GM23338 (cell line): ENCODE measurements around the gene OTUD7B. TPM values are rescaled to one million over a fixed set of nuclear protein-coding genes. Genes with fewer than 3 reads are reported as not detected.

Source experiments
- ATAC-seq: fragments of 200-7000 bp; cut with Tn5 transposase; 3 replicates; pipeline ENCODE4 v1.9.1; 2020
- DNase-seq: peaks from one replicate; pipeline ENCODE4 v3.0.0-alpha.2; 2015; ENCODE audit warnings: low spot score
- H2AFZ ChIP-seq: fragments of 200-600 bp; sonication (generic); 2 replicates; pipeline ENCODE4 v1.8.0; 2016; ENCODE audit warnings: antibody characterized with exemption, mild to moderate bottlenecking, moderate library complexity
- H3F3A ChIP-seq: fragments of 200-600 bp; sonication (generic); replicated peaks from 2 replicates; pipeline ENCODE4 v1.8.0; 2017; ENCODE audit warnings: antibody characterized with exemption, mixed run types, low read depth
- H3K27ac ChIP-seq: fragments of 200-600 bp; sonication (generic); 2 replicates; pipeline ENCODE4 v1.6.1; 2016; ENCODE audit warnings: low read depth
- H3K27me3 ChIP-seq: fragments of 200-600 bp; sonication (generic); 2 replicates; pipeline ENCODE4 v1.8.0; 2016; ENCODE audit warnings: mild to moderate bottlenecking, mixed run types, moderate library complexity; ENCODE audit not compliant: insufficient read depth
- H3K36me3 ChIP-seq: fragments of 200-600 bp; sonication (generic); 2 replicates; pipeline ENCODE4 v1.8.0; 2016; ENCODE audit warnings: mild to moderate bottlenecking; ENCODE audit not compliant: insufficient read depth
- H3K4me1 ChIP-seq: fragments of 200-600 bp; sonication (generic); 2 replicates; pipeline ENCODE4 v1.8.0; 2016; ENCODE audit warnings: mild to moderate bottlenecking, moderate library complexity; ENCODE audit not compliant: insufficient read depth
- H3K4me2 ChIP-seq: fragments of 200-600 bp; sonication (generic); 2 replicates; pipeline ENCODE4 v1.7.1; 2017; ENCODE audit warnings: mixed run types
- H3K4me3 ChIP-seq: fragments of 200-600 bp; sonication (generic); 2 replicates; pipeline ENCODE4 v1.6.1; 2016; ENCODE audit warnings: mixed run types
- H3K79me2 ChIP-seq: fragments of 200-600 bp; sonication (generic); replicated peaks from 2 replicates; pipeline ENCODE4 v1.8.0; 2017; ENCODE audit warnings: mild to moderate bottlenecking; ENCODE audit not compliant: insufficient read depth
- H3K9me2 ChIP-seq: fragments of 200-600 bp; sonication (generic); 2 replicates; pipeline ENCODE4 v1.8.0; 2017; ENCODE audit not compliant: insufficient read depth
- H4K20me1 ChIP-seq: fragments of 200-600 bp; sonication (generic); replicated peaks from 2 replicates; pipeline ENCODE4 v1.8.0; 2017; ENCODE audit warnings: mild to moderate bottlenecking; ENCODE audit not compliant: insufficient read depth
- H3K27ac Mint-ChIP-seq: 2 replicates; pipeline ENCODE4 v1.8.0; 2020; ENCODE audit warnings: inconsistent platforms, mild to moderate bottlenecking, moderate library complexity, mixed read lengths
- H3K27me3 Mint-ChIP-seq: 3 replicates; pipeline ENCODE4 v1.8.0; 2022; ENCODE audit warnings: low read depth, mild to moderate bottlenecking, moderate library complexity, mixed read lengths, inconsistent platforms; ENCODE audit not compliant: insufficient read depth, poor library complexity
- H3K36me3 Mint-ChIP-seq: 3 replicates; pipeline ENCODE4 v1.8.0; 2021; ENCODE audit warnings: low read depth, mild to moderate bottlenecking, inconsistent platforms, moderate library complexity, mixed read lengths
- H3K4me1 Mint-ChIP-seq: 3 replicates; pipeline ENCODE4 v1.8.0; 2020; ENCODE audit warnings: mild to moderate bottlenecking, inconsistent platforms, mixed read lengths
- H3K4me3 Mint-ChIP-seq: 3 replicates; pipeline ENCODE4 v1.8.0; 2021; ENCODE audit warnings: moderate library complexity, mild to moderate bottlenecking, inconsistent platforms, mixed read lengths
- H3K9me3 Mint-ChIP-seq: 3 replicates; pipeline ENCODE4 v1.8.0; 2020; ENCODE audit warnings: moderate library complexity, mild to moderate bottlenecking, inconsistent platforms, mixed read lengths
- CREB1 ChIP-seq: fragments of 250-450 bp; sonication (Bioruptor Pico); IDR thresholded peaks from 2 replicates; pipeline ENCODE4 v1.5.0; 2020; ENCODE audit warnings: low read depth, mild to moderate bottlenecking, moderate library complexity
- CTCF ChIP-seq, 2 experiments: fragments of 200-600 bp in 1 of 2; sonication (generic) in 1 of 2; conservative IDR thresholded peaks; 2 replicates each; pipeline versions ENCODE4 v1.5.1 to v1.6.1; 2016 to 2017; ENCODE audit warnings: antibody characterized with exemption in 2 of 2, low read depth in 2 of 2, mild to moderate bottlenecking in 2 of 2, moderate library complexity in 1 of 2
- ETS1 ChIP-seq: IDR thresholded peaks from 2 replicates; pipeline ENCODE4 v1.6.1; 2016; ENCODE audit warnings: antibody characterized with exemption
- EZH2 ChIP-seq: fragments of 200-600 bp; sonication (generic); IDR thresholded peaks from one replicate; pipeline ENCODE4 v1.8.0; 2017; ENCODE audit warnings: antibody characterized with exemption, mild to moderate bottlenecking, low read depth; ENCODE audit not compliant: unreplicated experiment
- EZH2phosphoT487 ChIP-seq: fragments of 200-600 bp; sonication (generic); IDR thresholded peaks from one replicate; pipeline ENCODE4 v1.8.1; 2018; ENCODE audit warnings: antibody characterized with exemption; ENCODE audit not compliant: unreplicated experiment
- JUNB ChIP-seq: IDR thresholded peaks from one replicate; pipeline ENCODE4 v1.6.1; 2016; ENCODE audit warnings: antibody characterized with exemption; ENCODE audit not compliant: unreplicated experiment
- NANOG ChIP-seq: IDR thresholded peaks from 2 replicates; pipeline ENCODE4 v1.6.1; 2016; ENCODE audit warnings: antibody characterized with exemption, borderline replicate concordance
- POLR2AphosphoS5 ChIP-seq: IDR thresholded peaks from 2 replicates; pipeline ENCODE4 v1.6.1; 2016; ENCODE audit warnings: antibody characterized with exemption, low read depth
- REST ChIP-seq: IDR thresholded peaks from one replicate; pipeline ENCODE4 v1.6.1; 2018; ENCODE audit warnings: antibody characterized with exemption; ENCODE audit not compliant: unreplicated experiment
- STAT1 ChIP-seq: IDR thresholded peaks from one replicate; pipeline ENCODE4 v1.6.1; 2016; ENCODE audit warnings: antibody characterized with exemption; ENCODE audit not compliant: unreplicated experiment
- ZNF114 ChIP-seq: fragments of 250-450 bp; sonication (Bioruptor Pico); IDR thresholded peaks from 2 replicates; pipeline ENCODE4 v1.5.0; 2020; ENCODE audit warnings: mild to moderate bottlenecking, moderate library complexity
- ZNF331 ChIP-seq: fragments of 250-450 bp; sonication (Bioruptor Pico); IDR thresholded peaks from 2 replicates; pipeline ENCODE4 v1.5.0; 2020; ENCODE audit warnings: low read depth, mild to moderate bottlenecking, moderate library complexity
- ZNF462 ChIP-seq: fragments of 250-450 bp; sonication (Bioruptor Pico); IDR thresholded peaks from 2 replicates; pipeline ENCODE4 v1.5.0; 2020; ENCODE audit warnings: mild to moderate bottlenecking, moderate library complexity
- polyA plus RNA-seq: library from polyadenylated mRNA; unstranded; fragments of >200 nt; fragmentation: Nextera tagmentation; extraction: Ambion mirVana; gene quantifications from 2 replicates; pipeline ENCODE4 v1.2.1, GENCODE V29; 2016
- total RNA-seq: library from RNA; depleted of rRNA; stranded (reverse); fragments of >200 nt; shearing (Covaris generic); gene quantifications from 2 replicates; pipeline ENCODE4 v1.2.3, GENCODE V29; 2014

Gene OTUD7B
- total and polyA plus RNA-seq, 2 experiments from 2014 or later, result 3.7 to 9.9 TPM

- ATAC-seq (no peak), DNase-seq (no peak)
- Histone ChIP-seq H3K27me3 (no peaks in the 10 kb centered on the region), H4K20me1 (no peaks in the 10 kb centered on the region), H2AFZ (0 out of 2 replicates have a peak overlapping the region, but pooled peaks have one; percentile 11), H3F3A (peaks cover 12% of the 10 kb centered on the region; the same call in 1 of the 2 replicates), H3K79me2 (0 out of 2 replicates have a peak, but pooled peaks cover 5% of the 10 kb centered on the region), H3K27ac (peak overlapping the region; percentile 98), H3K4me1 (peaks cover 3% of the 10 kb centered on the region; the same call in 1 of the 2 replicates), H3K9me2 (no peaks in the 10 kb centered on the region), H3K4me2 (peak overlapping the region; percentile 79), H3K36me3 (no peaks in the 10 kb centered on the region), H3K4me3 (peak overlapping the region; percentile 81)
- peaks cover 3% of the 10 kb centered on the region for H3K27me3 Mint-ChIP-seq
- TF ChIP-seq POLR2AphosphoS5, result no peak
- TF ChIP-seq REST, result no peak
- TF ChIP-seq STAT1, result no peak
- TF ChIP-seq EZH2, result no peak
- no peak for TF ChIP-seq ZNF114 (CRISPR knock-in tag)
- TF ChIP-seq ZNF462 (CRISPR knock-in tag), result no peak
- no peak for TF ChIP-seq ETS1
- no peak for TF ChIP-seq ZNF331 (CRISPR knock-in tag)
- no peak for TF ChIP-seq CREB1 (CRISPR knock-in tag)
- no peak for TF ChIP-seq JUNB
- TF ChIP-seq CTCF (conservative IDR thresholded peaks at IDR 0.05; ENCODE audit: low read depth in 2 of 2), result no peak
- TF ChIP-seq NANOG, result no peak
- no peak for TF ChIP-seq EZH2phosphoT487
- H3K9me3 Mint-ChIP-seq, result no peaks in the 10 kb centered on the region
- H3K36me3 Mint-ChIP-seq, result no peaks in the 10 kb centered on the region
- H3K27ac Mint-ChIP-seq, result no peak overlapping the region
- no peak overlapping the region for H3K4me3 Mint-ChIP-seq
- peaks cover 4% of the 10 kb centered on the region; the same call in 2 of the 3 replicates for H3K4me1 Mint-ChIP-seq
Measured at GRCh38 chr1:149888999-149889289, 121.6 kb downstream of the OTUD7B start.
